ENCODE measurements around the gene RPL28. TPM values are rescaled to one million over a fixed set of nuclear protein-coding genes. Genes with fewer than 3 reads are reported as not detected.
A peak's percentile ranks its signal among the peaks of the same experiment; 100 is the strongest.

RPL28 gene
- total RNA-seq, 1 donor from 2014 or later: 1,790 TPM

GRCh38 chr19:55355213-55355821 is 30.4 kb upstream of the RPL28 start:
- no peaks in the 10 kb centered on the region for H3K9me3 Mint-ChIP-seq
- H3K27me3 Mint-ChIP-seq (ENCODE audit: low read depth): peaks cover 68% of the 10 kb centered on the region
- H3K27ac Mint-ChIP-seq: peak overlapping the region; percentile 53
- DNase-seq (ENCODE audit: low spot score in 2 of 2, unreplicated experiment in 2 of 2): no peak
- no peaks in the 10 kb centered on the region for H3K36me3 Mint-ChIP-seq
- peak overlapping the region; percentile 37 for H3K4me3 Mint-ChIP-seq
- no peak for TF ChIP-seq CTCF (IDR thresholded peaks at IDR 0.05; ENCODE audit: unreplicated experiment)
- peaks cover 21% of the 10 kb centered on the region for H3K4me1 Mint-ChIP-seq

- no peak overlapping the region for H3K27ac Mint-ChIP-seq
- H3K4me3 Mint-ChIP-seq: no peak overlapping the region
- no peak for TF ChIP-seq CTCF (IDR thresholded peaks at IDR 0.05; ENCODE audit: unreplicated experiment)
- no peaks in the 10 kb centered on the region for H3K9me3 Mint-ChIP-seq
- H3K27me3 Mint-ChIP-seq (ENCODE audit: low read depth): peaks cover 41% of the 10 kb centered on the region
- H3K4me1 Mint-ChIP-seq: peaks cover 10% of the 10 kb centered on the region
- no peak for DNase-seq (ENCODE audit: low spot score in 2 of 2, unreplicated experiment in 2 of 2)
- H3K36me3 Mint-ChIP-seq: no peaks in the 10 kb centered on the region
Observed at GRCh38 chr19:55358493-55358892, 27.2 kb upstream of the RPL28 start.

- Mint-ChIP-seq H3K27me3 (ENCODE audit: low read depth) (peaks cover 34% of the 10 kb centered on the region), H3K27ac (peak overlapping the region; percentile 10)
- TF ChIP-seq CTCF (IDR thresholded peaks at IDR 0.05; ENCODE audit: unreplicated experiment): no peak
Observed at GRCh38 chr19:55358943-55359908, 26.5 kb upstream of the RPL28 start.

GRCh38 chr19:55360902-55361301 is 24.8 kb upstream of the RPL28 start:
- peaks cover 25% of the 10 kb centered on the region for H3K27me3 Mint-ChIP-seq (ENCODE audit: low read depth)
- H3K4me3 Mint-ChIP-seq: no peak overlapping the region

More at GRCh38 chr19:55358943-55359908, 26.5 kb upstream of the RPL28 start:
- no peak for DNase-seq (ENCODE audit: low spot score in 2 of 2, unreplicated experiment in 2 of 2)
- Mint-ChIP-seq H3K9me3 (no peaks in the 10 kb centered on the region), H3K4me1 (peaks cover 8% of the 10 kb centered on the region), H3K4me3 (no peak overlapping the region), H3K36me3 (no peaks in the 10 kb centered on the region)

More at GRCh38 chr19:55360902-55361301, 24.8 kb upstream of the RPL28 start:
- DNase-seq (ENCODE audit: low spot score in 2 of 2, unreplicated experiment in 2 of 2): no peak
- Mint-ChIP-seq H3K27ac (no peak overlapping the region), H3K9me3 (no peaks in the 10 kb centered on the region), H3K36me3 (no peaks in the 10 kb centered on the region), H3K4me1 (peaks cover 3% of the 10 kb centered on the region)
- TF ChIP-seq CTCF (IDR thresholded peaks at IDR 0.05; ENCODE audit: unreplicated experiment): no peak
